ENCODE measurements around the gene SNORC.

The SNORC gene

DNA sequence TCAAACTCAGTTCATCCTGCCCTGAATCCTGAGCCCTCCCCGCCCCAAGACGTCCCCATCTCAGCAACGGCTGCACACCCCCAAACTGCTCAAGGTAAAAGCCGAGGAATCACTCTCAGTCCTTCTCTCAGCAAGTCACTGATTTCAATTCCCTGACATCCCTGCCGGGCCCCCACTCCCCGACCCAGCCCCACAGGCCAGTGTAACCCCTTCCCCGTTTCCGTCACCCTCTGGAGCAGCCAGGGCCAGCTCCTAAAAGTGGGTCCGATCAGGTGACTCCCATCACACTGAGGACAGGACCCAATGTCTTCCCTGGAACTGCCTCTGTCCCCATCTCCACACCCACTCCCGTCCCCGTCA, 20.5 kb downstream of the SNORC start:
- H3K4me2 ChIP-seq (ENCODE audit: low read length) = no peak overlapping the region; the same call in 1 of the 2 replicates
- no peaks in the 10 kb centered on the region for H3F3A ChIP-seq (ENCODE audit: insufficient read depth, low read length)
- no peak overlapping the region for H3K9ac ChIP-seq (ENCODE audit: low read length)
- H2AFZ ChIP-seq (ENCODE audit: low read length) = no peak overlapping the region
- no peak overlapping the region for H3K4me3 ChIP-seq (ENCODE audit: low read depth, low read length, poor library complexity, severe bottlenecking)
- no peak overlapping the region for H3K27ac ChIP-seq (ENCODE audit: low read depth, low read length, poor library complexity, severe bottlenecking)
- no peaks in the 10 kb centered on the region for H3K9me2 ChIP-seq (ENCODE audit: low read depth, low read length)
- no peaks in the 10 kb centered on the region for H3K36me3 ChIP-seq (ENCODE audit: insufficient read depth, low read length)
- H3K79me2 ChIP-seq (ENCODE audit: insufficient read depth, low read length) = no peaks in the 10 kb centered on the region
- no peaks in the 10 kb centered on the region for H3K9me3 ChIP-seq (ENCODE audit: low read length)
- TF ChIP-seq, protein P1, sequence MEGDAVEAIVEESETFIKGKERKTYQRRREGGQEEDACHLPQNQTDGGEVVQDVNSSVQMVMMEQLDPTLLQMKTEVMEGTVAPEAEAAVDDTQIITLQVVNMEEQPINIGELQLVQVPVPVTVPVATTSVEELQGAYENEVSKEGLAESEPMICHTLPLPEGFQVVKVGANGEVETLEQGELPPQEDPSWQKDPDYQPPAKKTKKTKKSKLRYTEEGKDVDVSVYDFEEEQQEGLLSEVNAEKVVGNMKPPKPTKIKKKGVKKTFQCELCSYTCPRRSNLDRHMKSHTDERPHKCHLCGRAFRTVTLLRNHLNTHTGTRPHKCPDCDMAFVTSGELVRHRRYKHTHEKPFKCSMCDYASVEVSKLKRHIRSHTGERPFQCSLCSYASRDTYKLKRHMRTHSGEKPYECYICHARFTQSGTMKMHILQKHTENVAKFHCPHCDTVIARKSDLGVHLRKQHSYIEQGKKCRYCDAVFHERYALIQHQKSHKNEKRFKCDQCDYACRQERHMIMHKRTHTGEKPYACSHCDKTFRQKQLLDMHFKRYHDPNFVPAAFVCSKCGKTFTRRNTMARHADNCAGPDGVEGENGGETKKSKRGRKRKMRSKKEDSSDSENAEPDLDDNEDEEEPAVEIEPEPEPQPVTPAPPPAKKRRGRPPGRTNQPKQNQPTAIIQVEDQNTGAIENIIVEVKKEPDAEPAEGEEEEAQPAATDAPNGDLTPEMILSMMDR (IDR thresholded peaks at IDR 0.05; ENCODE audit: low read length) = no peak
- TF ChIP-seq EZH2 (IDR thresholded peaks at IDR 0.05; ENCODE audit: borderline replicate concordance, low read length) = no peak
- H3K4me1 ChIP-seq (ENCODE audit: insufficient read depth, low read length, severe bottlenecking) = no peaks in the 10 kb centered on the region
- no peaks in the 10 kb centered on the region for H4K20me1 ChIP-seq (ENCODE audit: insufficient read depth, low read length)
- H3K27me3 ChIP-seq (ENCODE audit: insufficient read depth, low read length) = peaks cover 2% of the 10 kb centered on the region; the same call in 1 of the 2 replicates

DNA sequence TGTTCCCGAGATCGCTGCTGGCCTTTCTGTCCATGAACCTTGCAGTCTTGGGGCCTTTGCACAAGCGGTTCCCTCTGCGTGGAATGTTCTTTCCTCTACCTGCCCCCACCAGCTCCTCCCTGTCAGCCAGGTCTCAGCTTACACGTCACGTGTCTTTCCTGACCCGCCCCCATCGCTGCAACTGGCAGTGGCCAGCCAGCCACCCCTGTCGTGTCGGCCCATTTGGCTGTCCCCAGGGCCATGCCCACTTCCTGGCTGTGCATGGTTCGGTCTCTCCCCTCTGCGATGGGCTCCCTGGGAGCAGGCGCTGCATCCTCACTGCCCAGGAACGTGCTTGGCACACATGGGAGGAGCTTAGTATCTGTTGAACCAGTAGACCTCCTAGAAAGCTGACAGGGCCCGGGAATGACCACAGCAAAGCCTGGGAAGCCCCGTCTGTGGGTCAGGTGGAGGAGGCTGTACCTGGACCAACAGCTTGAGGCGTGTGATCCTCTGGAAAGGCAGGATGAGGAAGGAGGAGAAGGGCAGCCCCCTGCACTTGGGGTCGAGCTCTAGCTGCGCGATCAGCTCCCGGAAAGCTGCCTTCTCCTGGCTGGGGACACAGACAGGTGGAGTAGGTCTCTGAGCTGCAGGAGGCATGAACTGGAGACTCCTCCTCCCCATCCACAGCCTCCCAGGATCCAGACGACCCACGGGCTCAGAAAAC, 21.0 kb downstream of the SNORC start:
- no peaks in the 10 kb centered on the region for H3K79me2 ChIP-seq (ENCODE audit: insufficient read depth, low read length)
- H3K4me3 ChIP-seq (ENCODE audit: low read depth, low read length, poor library complexity, severe bottlenecking) = no peak overlapping the region
- H4K20me1 ChIP-seq (ENCODE audit: insufficient read depth, low read length) = no peaks in the 10 kb centered on the region
- no peak overlapping the region for H3K9ac ChIP-seq (ENCODE audit: low read length)
- H3F3A ChIP-seq (ENCODE audit: insufficient read depth, low read length) = no peaks in the 10 kb centered on the region
- no peak overlapping the region for H3K27ac ChIP-seq (ENCODE audit: low read depth, low read length, poor library complexity, severe bottlenecking)
- H3K36me3 ChIP-seq (ENCODE audit: insufficient read depth, low read length) = no peaks in the 10 kb centered on the region
- H3K4me1 ChIP-seq (ENCODE audit: insufficient read depth, low read length, severe bottlenecking) = no peaks in the 10 kb centered on the region
- no peaks in the 10 kb centered on the region for H3K9me2 ChIP-seq (ENCODE audit: low read depth, low read length)
- H3K27me3 ChIP-seq (ENCODE audit: insufficient read depth, low read length) = peaks cover 7% of the 10 kb centered on the region
- no peak overlapping the region for H2AFZ ChIP-seq (ENCODE audit: low read length)
- TF ChIP-seq, protein P1 (IDR thresholded peaks at IDR 0.05; ENCODE audit: low read length) = no peak
- TF ChIP-seq EZH2 (IDR thresholded peaks at IDR 0.05; ENCODE audit: borderline replicate concordance, low read length) = no peak
- H3K4me2 ChIP-seq (ENCODE audit: low read length) = no peak overlapping the region; the same call in 1 of the 2 replicates
- no peaks in the 10 kb centered on the region for H3K9me3 ChIP-seq (ENCODE audit: low read length)

DNA sequence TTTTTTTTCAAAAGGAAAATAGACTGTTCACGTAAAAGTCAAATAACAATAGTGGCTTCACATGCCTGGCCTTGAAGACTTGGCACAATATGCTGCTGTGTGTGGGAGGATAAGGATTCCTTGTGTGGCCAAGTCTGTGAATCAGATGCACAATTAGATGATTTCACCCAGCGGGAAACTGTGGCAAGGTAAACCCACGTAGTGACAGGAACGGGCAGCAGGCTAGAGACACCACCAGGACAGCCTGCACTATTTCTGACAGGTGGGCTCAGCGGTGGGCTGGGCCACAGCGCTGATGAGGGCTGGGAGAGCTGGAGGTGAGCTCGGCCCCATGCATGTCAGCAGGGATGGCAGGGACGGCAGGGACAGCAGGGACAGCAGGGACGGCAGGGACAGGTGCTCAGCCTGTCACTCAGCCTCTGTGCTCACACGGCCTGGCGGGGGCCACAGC, 21.6 kb downstream of the SNORC start:
- no peak overlapping the region for H3K4me2 ChIP-seq (ENCODE audit: low read length)

More for the DNA sequence above, 21.6 kb downstream of the SNORC start:
- Histone ChIP-seq H2AFZ (ENCODE audit: low read length) (no peak overlapping the region), H4K20me1 (ENCODE audit: insufficient read depth, low read length) (no peaks in the 10 kb centered on the region), H3K9ac (ENCODE audit: low read length) (no peak overlapping the region), H3K27ac (ENCODE audit: low read depth, low read length, poor library complexity, severe bottlenecking) (no peak overlapping the region), H3K4me1 (ENCODE audit: insufficient read depth, low read length, severe bottlenecking) (no peaks in the 10 kb centered on the region), H3K79me2 (ENCODE audit: insufficient read depth, low read length) (no peaks in the 10 kb centered on the region), H3K36me3 (ENCODE audit: insufficient read depth, low read length) (no peaks in the 10 kb centered on the region), H3K9me2 (ENCODE audit: low read depth, low read length) (no peaks in the 10 kb centered on the region), H3F3A (ENCODE audit: insufficient read depth, low read length) (no peaks in the 10 kb centered on the region), H3K4me3 (ENCODE audit: low read depth, low read length, poor library complexity, severe bottlenecking) (no peak overlapping the region), H3K27me3 (ENCODE audit: insufficient read depth, low read length) (peaks cover 8% of the 10 kb centered on the region), H3K9me3 (ENCODE audit: low read length) (no peaks in the 10 kb centered on the region)
- TF ChIP-seq EZH2 (IDR thresholded peaks at IDR 0.05; ENCODE audit: borderline replicate concordance, low read length) = no peak
- TF ChIP-seq, protein P1 (IDR thresholded peaks at IDR 0.05; ENCODE audit: low read length) = no peak
